COR-L47 (cell line): ENCODE measurements around the gene TMEM231.
"Not testable (repeated sequence)": the region's sequence is repeated elsewhere in the genome, so short reads cannot be mapped to it uniquely, and the experiment has no call there.

Source experiments
- DNase-seq: peaks from one replicate; lab custom pipeline; 2025; lab: John Stamatoyannopoulos, UW

Gene TMEM231

GRCh38 chr16:75566758-75567255, 10.8 kb upstream of the TMEM231 start:
- no peak for DNase-seq

GRCh38 chr16:75566040-75566757, 10.1 kb upstream of the TMEM231 start, which contains the start of gene GABARAPL2:
Gene GABARAPL2 (plus strand): TSS chr16:75566379. CDS start chr16:75566487, 108 bp downstream.
- peak; percentile 85 for DNase-seq

- DNase-seq = no peak
Measured at GRCh38 chr16:75565640-75566039, 9.6 kb upstream of the TMEM231 start.

- DNase-seq = no peak
Measured at GRCh38 chr16:75559564-75560372, 3.7 kb upstream of the TMEM231 start.

- no peak for DNase-seq
Measured at GRCh38 chr16:75558846-75559401, 2.9 kb upstream of the TMEM231 start.

- DNase-seq = no peak
Measured at GRCh38 chr16:75556431-75556950, 439 bp upstream of the TMEM231 start.

- peak; percentile 67 for DNase-seq
Measured at GRCh38 chr16:75555213-75555706, 792 bp downstream of the TMEM231 start.

- DNase-seq = no peak
Measured at GRCh38 chr16:75552951-75553350, 3.1 kb downstream of the TMEM231 start.

- DNase-seq = peak; percentile 44
Measured at GRCh38 chr16:75550211-75550662, 5.8 kb downstream of the TMEM231 start.

GRCh38 chr16:75548456-75548855, 7.6 kb downstream of the TMEM231 start:
- not testable (repeated sequence) for DNase-seq

- no peak for DNase-seq
Measured at GRCh38 chr16:75546293-75546692, 9.8 kb downstream of the TMEM231 start.

GRCh38 chr16:75545879-75546278, 10.2 kb downstream of the TMEM231 start:
- not testable (repeated sequence) for DNase-seq

GRCh38 chr16:75542462-75542861, 13.6 kb downstream of the TMEM231 start:
- not testable (repeated sequence) for DNase-seq

- no peak for DNase-seq
Measured at GRCh38 chr16:75541236-75541635, 14.8 kb downstream of the TMEM231 start.

- DNase-seq = not testable (repeated sequence)
Measured at GRCh38 chr16:75538882-75539565, 17.0 kb downstream of the TMEM231 start.

GRCh38 chr16:75537776-75538175, 18.3 kb downstream of the TMEM231 start:
- DNase-seq = no peak

- no peak for DNase-seq
Measured at GRCh38 chr16:75535901-75536300, 20.2 kb downstream of the TMEM231 start, which contains the start of gene CHST5. Gene CHST5 (minus strand): TSS chr16:75536108. CDS start chr16:75530384, 5,724 bp downstream.

GRCh38 chr16:75535211-75535843, 20.7 kb downstream of the TMEM231 start:
- DNase-seq = no peak

GRCh38 chr16:75534560-75535205, 21.4 kb downstream of the TMEM231 start:
- no peak for DNase-seq

- DNase-seq = no peak
Measured at GRCh38 chr16:75532791-75533190, 23.3 kb downstream of the TMEM231 start.
